ENCODE results near the gene CAMTA1. TPM values are rescaled to one million over a fixed set of nuclear protein-coding genes. Genes with fewer than 3 reads are reported as not detected.

CAMTA1 gene
- total RNA-seq, 1 donor from 2014 or later: 114 TPM

GRCh38 chr1:7174980-7175906 lies 390.0 kb downstream of the CAMTA1 start:
- DNase-seq (ENCODE audit: low spot score): no peak
- intact Hi-C loops (cut with DNase I): no loop called here

GRCh38 chr1:7177021-7177420 lies 391.8 kb downstream of the CAMTA1 start:
- intact Hi-C loops (cut with DNase I): no loop called here
- no peak for DNase-seq (ENCODE audit: low spot score)

- no peak for DNase-seq (ENCODE audit: low spot score)
- intact Hi-C loops (cut with DNase I): no loop called here
Measured at GRCh38 chr1:7177438-7178146, 392.3 kb downstream of the CAMTA1 start.

- intact Hi-C loops (cut with DNase I): no loop called here
- DNase-seq (ENCODE audit: low spot score): no peak
Measured at GRCh38 chr1:7178336-7178735, 393.1 kb downstream of the CAMTA1 start.

- intact Hi-C loops (cut with DNase I): no loop called here
- DNase-seq (ENCODE audit: low spot score): no peak
Measured at GRCh38 chr1:7178741-7179140, 393.5 kb downstream of the CAMTA1 start.

GRCh38 chr1:7185721-7186120 lies 400.5 kb downstream of the CAMTA1 start:
- no peak for DNase-seq (ENCODE audit: low spot score)
- intact Hi-C loops (cut with DNase I): no loop called here

- DNase-seq (ENCODE audit: low spot score): no peak
- intact Hi-C loops (cut with DNase I): no loop called here
Measured at GRCh38 chr1:7186382-7187111, 401.3 kb downstream of the CAMTA1 start.

GRCh38 chr1:7187112-7187493 lies 401.8 kb downstream of the CAMTA1 start:
- intact Hi-C loops (cut with DNase I): no loop called here
- no peak for DNase-seq (ENCODE audit: low spot score)

GRCh38 chr1:7190261-7190660 lies 405.0 kb downstream of the CAMTA1 start:
- no peak for DNase-seq (ENCODE audit: low spot score)
- intact Hi-C loops (cut with DNase I): no loop called here

- intact Hi-C loops (cut with DNase I): no loop called here
- no peak for DNase-seq (ENCODE audit: low spot score)
Measured at GRCh38 chr1:7192453-7192852, 407.2 kb downstream of the CAMTA1 start.

- DNase-seq (ENCODE audit: low spot score): no peak
- intact Hi-C loops (cut with DNase I): no loop called here
Measured at GRCh38 chr1:7196036-7196911, 411.0 kb downstream of the CAMTA1 start.

GRCh38 chr1:7198664-7199063 lies 413.4 kb downstream of the CAMTA1 start:
- intact Hi-C loops (cut with DNase I): no loop called here
- DNase-seq (ENCODE audit: low spot score): no peak

GRCh38 chr1:7199077-7199779 lies 414.0 kb downstream of the CAMTA1 start:
- intact Hi-C loops (cut with DNase I): no loop called here
- no peak for DNase-seq (ENCODE audit: low spot score)

GRCh38 chr1:7207875-7208646 lies 422.8 kb downstream of the CAMTA1 start:
- intact Hi-C loops (cut with DNase I): loop anchor here (5.0 to 10.0 kb wide), 2 partner anchors 163 to 486 kb away; no protein-coding TSS in a partner anchor
- DNase-seq (ENCODE audit: low spot score): no peak

- intact Hi-C loops (cut with DNase I): loop anchor here (5.0 to 10.0 kb wide), 2 partner anchors 164 to 486 kb away; no protein-coding TSS in a partner anchor
- no peak for DNase-seq (ENCODE audit: low spot score)
Measured at GRCh38 chr1:7208647-7209180, 423.5 kb downstream of the CAMTA1 start.

GRCh38 chr1:7209336-7209735 lies 424.1 kb downstream of the CAMTA1 start:
- no peak for DNase-seq (ENCODE audit: low spot score)
- intact Hi-C loops (cut with DNase I): loop anchor here (5.0 to 10.0 kb wide), 2 partner anchors 165 to 487 kb away; no protein-coding TSS in a partner anchor

- intact Hi-C loops (cut with DNase I): loop anchor here (10.0 kb wide), 1 partner anchor 324 kb away; no protein-coding TSS in a partner anchor
- DNase-seq (ENCODE audit: low spot score): no peak
Measured at GRCh38 chr1:7218210-7218832, 433.1 kb downstream of the CAMTA1 start.
